ENCODE measurements around the gene ETV3. TPM values are rescaled to one million over a fixed set of nuclear protein-coding genes. Genes with fewer than 3 reads are reported as not detected.

ETV3 gene
- total and polyA plus RNA-seq, 2 of the 8 experiments (the other 6 are each of a cell fraction or from before 2014, with no cell fraction given) = 6.0 to 23.8 TPM

- Histone ChIP-seq H3K56ac (replicated peaks; ENCODE audit: insufficient read length, low read depth, low read length) (no peak overlapping the region), H4K5ac (ENCODE audit: insufficient read length, low read depth, low read length) (no peak overlapping the region), H3K14ac (ENCODE audit: insufficient read length) (no peak overlapping the region), H3K23me2 (ENCODE audit: low read depth, low read length) (0 out of 2 replicates have a peak, but pooled peaks cover 2% of the 10 kb centered on the region), H2BK5ac (ENCODE audit: low read depth, low read length) (no peak overlapping the region), H3K79me1 (ENCODE audit: low read depth, low read length) (no peaks in the 10 kb centered on the region), H3K18ac (ENCODE audit: extremely low read depth, low read length) (no peak overlapping the region), H4K20me1 (replicated peaks in 1 of 2; ENCODE audit: control insufficient read depth in 1 of 2, insufficient read depth in 2 of 2, low read length in 2 of 2) (no peaks in the 10 kb centered on the region), H4K91ac (replicated peaks; ENCODE audit: insufficient read length, low read length) (no peak overlapping the region), H3K23ac (ENCODE audit: insufficient read length) (no peak overlapping the region), H3K36me3 (ENCODE audit: control insufficient read depth in 2 of 4, insufficient read depth in 4 of 4, low read length in 3 of 4) (no peaks in the 10 kb centered on the region), H3K4me1 (replicated peaks in 1 of 4; ENCODE audit: control insufficient read depth in 3 of 4, insufficient read depth in 4 of 4, low read length in 3 of 4) (peaks cover 0 to 4% (median 0%) of the 10 kb centered on the region in 4 experiments; a peak in 1 of 7 replicates), H2AFZ (ENCODE audit: low read length) (no peak overlapping the region), H2BK15ac (ENCODE audit: low read length) (no peak overlapping the region), H3K4ac (replicated peaks; ENCODE audit: insufficient read length, low read depth, low read length) (no peak overlapping the region), H3K9ac (replicated peaks in 1 of 4; ENCODE audit: extremely low read depth in 1 of 4, low read depth in 3 of 4, low read length in 3 of 4) (no peak overlapping the region), H2AK5ac (ENCODE audit: low read depth, low read length) (peak overlapping the region; percentile 90; the same call in 1 of the 2 replicates), H4K8ac (ENCODE audit: extremely low read depth, insufficient read depth, low read length) (no peak overlapping the region), H2BK20ac (ENCODE audit: low read length) (no peak overlapping the region), H3K4me3 (ENCODE audit: extremely low read depth in 1 of 4, insufficient read depth in 2 of 4, low read depth in 3 of 4, low read length in 4 of 4) (no peak overlapping the region), H3K27me3 (replicated peaks in 1 of 4; ENCODE audit: control insufficient read depth in 3 of 4, extremely low read depth in 1 of 4, insufficient read depth in 3 of 4, low read length in 3 of 4) (no peaks in the 10 kb centered on the region; a peak in 2 of 7 replicates), H3K9me3 (ENCODE audit: insufficient read depth in 2 of 2, low read depth in 1 of 2, low read length in 1 of 2) (no peaks in the 10 kb centered on the region), H2BK12ac (ENCODE audit: low read depth, low read length) (no peak overlapping the region), H3K4me2 (ENCODE audit: insufficient read depth in 1 of 2, low read depth in 2 of 2, low read length in 2 of 2) (no peak overlapping the region), H3K79me2 (ENCODE audit: control insufficient read depth in 1 of 2, insufficient read depth in 2 of 2, low read length in 2 of 2) (no peaks in the 10 kb centered on the region), H2BK120ac (replicated peaks; ENCODE audit: low read depth, low read length) (no peak overlapping the region), H3K27ac (ENCODE audit: low read depth, low read length) (no peak overlapping the region)
- DNase-seq (ENCODE audit: low read depth in 1 of 2, low spot score in 2 of 2) (no peak), FAIRE-seq (no peak)
- 68% methylated on average over 2 of the region's 2 CpGs; no CpG with 5 or more reads in 1 of the 2 experiments for WGBS, 2 experiments (ENCODE audit: extremely low coverage in 1 of 2, insufficient coverage in 1 of 2, insufficient read length in 1 of 2, insufficient replicate concordance in 2 of 2, low coverage in 1 of 2, low lambda C conversion rate in 2 of 2, missing lambda C conversion rate in 1 of 2)
- ChIA-PET POLR2A (ENCODE audit: partially characterized antibody) (no interaction called here), CTCF (ENCODE audit: partially characterized antibody) (interaction anchor here (0.9 to 4.2 kb wide), 5 partner anchors 10 to 60 kb away, joined by 3 to 23 read pairs (median 7); no protein-coding TSS in a partner anchor)
- TF ChIP-seq BCL11A (IDR thresholded peaks at IDR 0.05; ENCODE audit: low read depth in 2 of 2, low read length in 2 of 2) = no peak
- TF ChIP-seq RFX5 (IDR thresholded peaks at IDR 0.05; ENCODE audit: borderline replicate concordance, low read depth, low read length) = no peak
- TF ChIP-seq EZH2 (IDR thresholded peaks at IDR 0.05; ENCODE audit: low read depth, low read length, severe bottlenecking) = no peak
- TF ChIP-seq TBP (IDR thresholded peaks at IDR 0.05; ENCODE audit: low read depth, low read length) = no peak
- no peak for TF ChIP-seq RBBP5 (IDR thresholded peaks at IDR 0.05; ENCODE audit: borderline replicate concordance, low read depth, low read length)
- TF ChIP-seq E2F6 (IDR thresholded peaks at IDR 0.05) = no peak
- TF ChIP-seq RAD21 (IDR thresholded peaks at IDR 0.05 in 1 of 2, conservative IDR thresholded peaks at IDR 0.05 in 1 of 2; ENCODE audit: low read depth in 2 of 2, low read length in 2 of 2) = no peak
- no peak for TF ChIP-seq USF2 (IDR thresholded peaks at IDR 0.05; ENCODE audit: low read length)
- no peak for TF ChIP-seq POLR2AphosphoS5 (IDR thresholded peaks at IDR 0.05; ENCODE audit: low read depth, low read length)
- TF ChIP-seq FOSL1 (IDR thresholded peaks at IDR 0.05; ENCODE audit: insufficient read depth, low read depth, low read length) = no peak
- no peak for TF ChIP-seq YY1 (IDR thresholded peaks at IDR 0.05; ENCODE audit: low read depth, low read length)
- no peak for TF ChIP-seq GTF2F1 (IDR thresholded peaks at IDR 0.05; ENCODE audit: borderline replicate concordance, low read depth, low read length)
Measured at GRCh38 chr1:157095551-157095950, 42.6 kb downstream of the ETV3 start.

Data from H1 (cell line).